H1 (cell line): ENCODE results near the gene AKR7A2. TPM values are rescaled to one million over a fixed set of nuclear protein-coding genes. Genes with fewer than 3 reads are reported as not detected.

Source experiments
- KDM4A ChIP-seq: IDR thresholded peaks from one replicate; pipeline ENCODE4 v1.7.1; 2012; ENCODE audit warnings: low read depth, mild to moderate bottlenecking, moderate library complexity, low read length, inconsistent platforms; ENCODE audit not compliant: severe bottlenecking
- polyA plus RNA-seq, 7 experiments: library from polyadenylated mRNA; depleted of rRNA in 3 of 7; stranded (reverse) in 5 of 7; unstranded in 2 of 7; fragments of >200 nt in 5 of 7; fragments of 200-250 nt in 2 of 7; gene quantifications; 1 replicate in 5 of 7; 2 replicates in 1 of 7; 4 replicates in 1 of 7; pipeline versions ENCODE4 v1.2.1 to v1.2.3, GENCODE V29; 2011 to 2013; ENCODE audit warnings: missing spikeins in 2 of 7, mixed read lengths in 2 of 7
- total RNA-seq: library from RNA; stranded (reverse); fragmentation: NEBNext Ultra II Directional; extraction: Animal tissue kit (Norgen Biotek cat#: 25700); gene quantifications from 2 replicates; pipeline ENCODE4 v1.2.1, GENCODE V29; 2021
- TF ChIP-seq, protein P1 (sequence below): fragments of 300-600 bp; sonication (generic); IDR thresholded peaks from 2 replicates; pipeline ENCODE4 v1.7.1; 2012; ENCODE audit warnings: low read length, moderate library complexity, mild to moderate bottlenecking, inconsistent platforms; ENCODE audit not compliant: insufficient replicate concordance
- TF ChIP-seq, protein P2 (sequence below): IDR thresholded peaks from 2 replicates; pipeline ENCODE4 v1.6.1; 2012; ENCODE audit warnings: inconsistent platforms

AKR7A2 gene
- total and polyA plus RNA-seq, 2 of the 8 experiments (the other 6 are each of a cell fraction or from before 2014, with no cell fraction given): 32.0 to 48.3 TPM

DNA sequence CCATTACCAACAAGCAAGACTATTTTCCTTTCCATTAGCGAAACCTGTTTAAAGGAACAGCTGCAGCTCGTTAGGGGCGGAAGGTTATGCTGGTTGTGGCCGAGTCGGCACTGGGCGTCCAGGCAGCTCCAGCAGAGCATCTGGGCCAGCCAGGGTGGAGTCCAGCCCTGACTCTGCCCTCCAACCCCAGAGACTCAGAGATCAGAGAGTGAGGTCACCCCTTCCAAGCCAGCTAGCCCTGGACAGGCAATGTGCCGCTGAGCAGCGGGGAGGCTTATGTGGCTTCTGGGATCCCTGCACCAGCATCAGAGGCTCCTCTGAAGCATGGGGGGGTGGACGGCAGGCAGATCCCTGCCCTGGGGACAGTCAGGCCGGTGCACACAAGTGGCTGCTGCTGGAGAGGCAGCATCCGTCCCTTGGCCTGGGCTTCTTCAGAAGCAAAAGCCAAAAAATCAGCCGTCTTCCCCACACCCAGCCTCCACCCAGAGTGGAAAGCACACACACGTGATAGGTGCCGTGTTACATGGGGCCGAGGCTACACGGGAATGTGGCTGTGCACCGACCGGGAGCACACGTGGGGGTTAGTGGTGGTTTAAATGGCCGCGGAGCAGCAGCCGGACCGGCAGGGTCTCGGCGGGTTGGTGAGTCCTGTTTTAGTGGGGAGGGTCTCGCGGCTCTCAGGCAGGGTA lies 30.3 kb upstream of the AKR7A2 start (continued):
- TF ChIP-seq, protein P1, sequence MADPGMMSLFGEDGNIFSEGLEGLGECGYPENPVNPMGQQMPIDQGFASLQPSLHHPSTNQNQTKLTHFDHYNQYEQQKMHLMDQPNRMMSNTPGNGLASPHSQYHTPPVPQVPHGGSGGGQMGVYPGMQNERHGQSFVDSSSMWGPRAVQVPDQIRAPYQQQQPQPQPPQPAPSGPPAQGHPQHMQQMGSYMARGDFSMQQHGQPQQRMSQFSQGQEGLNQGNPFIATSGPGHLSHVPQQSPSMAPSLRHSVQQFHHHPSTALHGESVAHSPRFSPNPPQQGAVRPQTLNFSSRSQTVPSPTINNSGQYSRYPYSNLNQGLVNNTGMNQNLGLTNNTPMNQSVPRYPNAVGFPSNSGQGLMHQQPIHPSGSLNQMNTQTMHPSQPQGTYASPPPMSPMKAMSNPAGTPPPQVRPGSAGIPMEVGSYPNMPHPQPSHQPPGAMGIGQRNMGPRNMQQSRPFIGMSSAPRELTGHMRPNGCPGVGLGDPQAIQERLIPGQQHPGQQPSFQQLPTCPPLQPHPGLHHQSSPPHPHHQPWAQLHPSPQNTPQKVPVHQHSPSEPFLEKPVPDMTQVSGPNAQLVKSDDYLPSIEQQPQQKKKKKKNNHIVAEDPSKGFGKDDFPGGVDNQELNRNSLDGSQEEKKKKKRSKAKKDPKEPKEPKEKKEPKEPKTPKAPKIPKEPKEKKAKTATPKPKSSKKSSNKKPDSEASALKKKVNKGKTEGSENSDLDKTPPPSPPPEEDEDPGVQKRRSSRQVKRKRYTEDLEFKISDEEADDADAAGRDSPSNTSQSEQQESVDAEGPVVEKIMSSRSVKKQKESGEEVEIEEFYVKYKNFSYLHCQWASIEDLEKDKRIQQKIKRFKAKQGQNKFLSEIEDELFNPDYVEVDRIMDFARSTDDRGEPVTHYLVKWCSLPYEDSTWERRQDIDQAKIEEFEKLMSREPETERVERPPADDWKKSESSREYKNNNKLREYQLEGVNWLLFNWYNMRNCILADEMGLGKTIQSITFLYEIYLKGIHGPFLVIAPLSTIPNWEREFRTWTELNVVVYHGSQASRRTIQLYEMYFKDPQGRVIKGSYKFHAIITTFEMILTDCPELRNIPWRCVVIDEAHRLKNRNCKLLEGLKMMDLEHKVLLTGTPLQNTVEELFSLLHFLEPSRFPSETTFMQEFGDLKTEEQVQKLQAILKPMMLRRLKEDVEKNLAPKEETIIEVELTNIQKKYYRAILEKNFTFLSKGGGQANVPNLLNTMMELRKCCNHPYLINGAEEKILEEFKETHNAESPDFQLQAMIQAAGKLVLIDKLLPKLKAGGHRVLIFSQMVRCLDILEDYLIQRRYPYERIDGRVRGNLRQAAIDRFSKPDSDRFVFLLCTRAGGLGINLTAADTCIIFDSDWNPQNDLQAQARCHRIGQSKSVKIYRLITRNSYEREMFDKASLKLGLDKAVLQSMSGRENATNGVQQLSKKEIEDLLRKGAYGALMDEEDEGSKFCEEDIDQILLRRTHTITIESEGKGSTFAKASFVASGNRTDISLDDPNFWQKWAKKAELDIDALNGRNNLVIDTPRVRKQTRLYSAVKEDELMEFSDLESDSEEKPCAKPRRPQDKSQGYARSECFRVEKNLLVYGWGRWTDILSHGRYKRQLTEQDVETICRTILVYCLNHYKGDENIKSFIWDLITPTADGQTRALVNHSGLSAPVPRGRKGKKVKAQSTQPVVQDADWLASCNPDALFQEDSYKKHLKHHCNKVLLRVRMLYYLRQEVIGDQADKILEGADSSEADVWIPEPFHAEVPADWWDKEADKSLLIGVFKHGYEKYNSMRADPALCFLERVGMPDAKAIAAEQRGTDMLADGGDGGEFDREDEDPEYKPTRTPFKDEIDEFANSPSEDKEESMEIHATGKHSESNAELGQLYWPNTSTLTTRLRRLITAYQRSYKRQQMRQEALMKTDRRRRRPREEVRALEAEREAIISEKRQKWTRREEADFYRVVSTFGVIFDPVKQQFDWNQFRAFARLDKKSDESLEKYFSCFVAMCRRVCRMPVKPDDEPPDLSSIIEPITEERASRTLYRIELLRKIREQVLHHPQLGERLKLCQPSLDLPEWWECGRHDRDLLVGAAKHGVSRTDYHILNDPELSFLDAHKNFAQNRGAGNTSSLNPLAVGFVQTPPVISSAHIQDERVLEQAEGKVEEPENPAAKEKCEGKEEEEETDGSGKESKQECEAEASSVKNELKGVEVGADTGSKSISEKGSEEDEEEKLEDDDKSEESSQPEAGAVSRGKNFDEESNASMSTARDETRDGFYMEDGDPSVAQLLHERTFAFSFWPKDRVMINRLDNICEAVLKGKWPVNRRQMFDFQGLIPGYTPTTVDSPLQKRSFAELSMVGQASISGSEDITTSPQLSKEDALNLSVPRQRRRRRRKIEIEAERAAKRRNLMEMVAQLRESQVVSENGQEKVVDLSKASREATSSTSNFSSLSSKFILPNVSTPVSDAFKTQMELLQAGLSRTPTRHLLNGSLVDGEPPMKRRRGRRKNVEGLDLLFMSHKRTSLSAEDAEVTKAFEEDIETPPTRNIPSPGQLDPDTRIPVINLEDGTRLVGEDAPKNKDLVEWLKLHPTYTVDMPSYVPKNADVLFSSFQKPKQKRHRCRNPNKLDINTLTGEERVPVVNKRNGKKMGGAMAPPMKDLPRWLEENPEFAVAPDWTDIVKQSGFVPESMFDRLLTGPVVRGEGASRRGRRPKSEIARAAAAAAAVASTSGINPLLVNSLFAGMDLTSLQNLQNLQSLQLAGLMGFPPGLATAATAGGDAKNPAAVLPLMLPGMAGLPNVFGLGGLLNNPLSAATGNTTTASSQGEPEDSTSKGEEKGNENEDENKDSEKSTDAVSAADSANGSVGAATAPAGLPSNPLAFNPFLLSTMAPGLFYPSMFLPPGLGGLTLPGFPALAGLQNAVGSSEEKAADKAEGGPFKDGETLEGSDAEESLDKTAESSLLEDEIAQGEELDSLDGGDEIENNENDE: no peak
- TF ChIP-seq, protein P2, sequence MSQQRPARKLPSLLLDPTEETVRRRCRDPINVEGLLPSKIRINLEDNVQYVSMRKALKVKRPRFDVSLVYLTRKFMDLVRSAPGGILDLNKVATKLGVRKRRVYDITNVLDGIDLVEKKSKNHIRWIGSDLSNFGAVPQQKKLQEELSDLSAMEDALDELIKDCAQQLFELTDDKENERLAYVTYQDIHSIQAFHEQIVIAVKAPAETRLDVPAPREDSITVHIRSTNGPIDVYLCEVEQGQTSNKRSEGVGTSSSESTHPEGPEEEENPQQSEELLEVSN: no peak
- no peak for TF ChIP-seq KDM4A
